BE2C (cell line): Measurements from ENCODE around the gene SERPINB4. TPM values are rescaled to one million over a fixed set of nuclear protein-coding genes. Genes with fewer than 3 reads are reported as not detected.
"Not testable (repeated sequence)": the region's sequence is repeated elsewhere in the genome, so short reads cannot be mapped to it uniquely, and the experiment has no call there.

ENCODE experiments used
- DNase-seq: peaks from one replicate; pipeline ENCODE4 v3.0.0-alpha.2; 2020
- H3K27me3 ChIP-seq: fragments of 250-450 bp; sonication (Bioruptor Pico); 2 replicates; pipeline ENCODE4 v1.5.1; 2020; ENCODE audit warnings: mild to moderate bottlenecking
- H3K36me3 ChIP-seq: fragments of 250-450 bp; sonication (Bioruptor Pico); 2 replicates; pipeline ENCODE4 v1.5.1; 2020; ENCODE audit warnings: mild to moderate bottlenecking
- H3K4me1 ChIP-seq: fragments of 250-450 bp; sonication (Bioruptor Pico); 2 replicates; pipeline ENCODE4 v1.5.1; 2020
- H3K4me3 ChIP-seq: 2 replicates; pipeline ENCODE4 v1.5.1; 2011; ENCODE audit warnings: low read depth, low read length
- H3K9me3 ChIP-seq: fragments of 250-450 bp; sonication (Bioruptor Pico); 2 replicates; pipeline ENCODE4 v1.5.1; 2020
- CTCF ChIP-seq: IDR thresholded peaks from 2 replicates; pipeline ENCODE4 v1.5.1; 2012; ENCODE audit warnings: mild to moderate bottlenecking, low read depth, low read length
- polyA plus RNA-seq: library from polyadenylated mRNA; unstranded; fragments of >200 nt; gene quantifications from one replicate; pipeline ENCODE4 v1.2.1, GENCODE V29; 2012; ENCODE audit warnings: low read depth, missing spikeins; ENCODE audit not compliant: insufficient read length, insufficient read depth

Gene SERPINB4
- not detected for polyA plus RNA-seq

- not testable (repeated sequence) for H3K9me3 ChIP-seq, H3K4me1 ChIP-seq, H3K27me3 ChIP-seq, H3K4me3 ChIP-seq, DNase-seq, H3K36me3 ChIP-seq
Observed at GRCh38 chr18:63644142-63644541, at the start of gene SERPINB4. Gene SERPINB4 (minus strand): TSS chr18:63644256. CDS start chr18:63643577, 679 bp downstream.

- no peak for DNase-seq
- Histone ChIP-seq H3K36me3 (no peaks in the 10 kb centered on the region), H3K4me1 (no peaks in the 10 kb centered on the region), H3K9me3 (no peaks in the 10 kb centered on the region), H3K4me3 (no peak overlapping the region), H3K27me3 (no peaks in the 10 kb centered on the region)
- TF ChIP-seq CTCF, result no peak
Observed at GRCh38 chr18:63689064-63689463, 45.0 kb upstream of the SERPINB4 start.

GRCh38 chr18:63686871-63687270, 42.8 kb upstream of the SERPINB4 start:
- no peaks in the 10 kb centered on the region for H3K4me1 ChIP-seq
- H3K9me3 ChIP-seq, result no peaks in the 10 kb centered on the region
- no peak for DNase-seq
- TF ChIP-seq CTCF, result no peak
- H3K27me3 ChIP-seq, result no peaks in the 10 kb centered on the region
- H3K4me3 ChIP-seq, result no peak overlapping the region
- H3K36me3 ChIP-seq, result no peaks in the 10 kb centered on the region

- no peaks in the 10 kb centered on the region for H3K27me3 ChIP-seq
- DNase-seq, result no peak
- no peaks in the 10 kb centered on the region for H3K9me3 ChIP-seq
- H3K36me3 ChIP-seq, result no peaks in the 10 kb centered on the region
- no peak overlapping the region for H3K4me3 ChIP-seq
- TF ChIP-seq CTCF, result no peak
- H3K4me1 ChIP-seq, result no peaks in the 10 kb centered on the region
Observed at GRCh38 chr18:63684718-63685117, 40.7 kb upstream of the SERPINB4 start.

GRCh38 chr18:63683890-63684289, 39.8 kb upstream of the SERPINB4 start:
- Histone ChIP-seq H3K9me3 (no peaks in the 10 kb centered on the region), H3K36me3 (no peaks in the 10 kb centered on the region), H3K27me3 (no peaks in the 10 kb centered on the region), H3K4me1 (no peaks in the 10 kb centered on the region), H3K4me3 (no peak overlapping the region)
- TF ChIP-seq CTCF, result no peak
- DNase-seq, result no peak

- Histone ChIP-seq H3K4me1 (no peaks in the 10 kb centered on the region), H3K9me3 (no peaks in the 10 kb centered on the region), H3K4me3 (no peak overlapping the region), H3K27me3 (no peaks in the 10 kb centered on the region), H3K36me3 (no peaks in the 10 kb centered on the region)
- no peak for DNase-seq
- TF ChIP-seq CTCF, result no peak
Observed at GRCh38 chr18:63683152-63683551, 39.1 kb upstream of the SERPINB4 start.
